HG03060 (cell line): ENCODE measurements around the gene L3MBTL2.
"Not testable (repeated sequence)": the region's sequence is repeated elsewhere in the genome, so short reads cannot be mapped to it uniquely, and the experiment has no call there.

Experiments used
- ATAC-seq: cut with Tn5 transposase; IDR thresholded peaks from one replicate; pipeline ENCODE4 v1.9.1; 2021; ENCODE audit warnings: low read depth, moderate number of reproducible peaks; ENCODE audit not compliant: unreplicated experiment

Gene L3MBTL2

GRCh38 chr22:41239443-41240128 lies 34.5 kb downstream of the L3MBTL2 start:
- ATAC-seq = no peak

DNA sequence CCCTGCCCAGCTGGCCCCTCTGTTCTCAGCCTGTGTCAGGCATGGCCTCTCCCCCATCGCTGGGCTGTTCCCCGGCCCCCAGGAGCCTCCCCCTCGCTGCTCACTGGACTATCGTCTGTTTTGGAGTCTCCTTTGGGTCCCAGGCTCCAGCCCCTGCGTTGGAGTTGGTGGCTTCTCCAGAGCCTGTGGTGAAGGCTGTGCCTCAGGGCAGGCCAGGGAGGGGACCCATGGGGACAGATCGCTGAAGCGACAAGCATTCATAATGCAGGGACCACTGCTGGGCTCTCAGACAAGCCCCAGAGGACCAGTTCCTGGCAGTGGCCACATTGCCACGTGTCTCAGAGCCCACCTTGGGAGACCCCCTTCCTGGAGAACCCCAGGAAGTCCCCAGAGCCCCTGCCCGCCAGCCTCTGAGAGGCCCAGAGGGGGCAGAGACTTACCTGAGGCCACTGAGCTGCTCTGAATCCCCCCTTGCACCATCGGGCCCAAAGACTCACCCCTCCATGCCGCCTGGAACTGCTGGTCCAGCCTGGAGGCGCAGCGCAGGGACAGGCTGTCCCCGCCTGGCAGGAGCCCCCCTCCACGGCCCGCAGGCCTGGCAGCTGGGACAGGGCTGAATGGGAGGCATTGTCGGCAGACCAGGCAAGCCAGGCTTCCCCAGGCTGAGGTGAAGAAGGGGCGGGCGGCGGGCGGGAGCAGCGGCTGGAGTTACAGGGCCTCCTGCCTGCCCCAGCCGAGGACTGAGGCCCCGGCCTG lies 35.4 kb downstream of the L3MBTL2 start, which contains the start of gene CHADL:
TSS of gene CHADL (minus strand) at position 555 of the 756 bp plus-strand sequence. CDS start at position 505, 50 bp downstream.
- no peak for ATAC-seq

- ATAC-seq = no peak
Observed at GRCh38 chr22:41241133-41241676, 36.1 kb downstream of the L3MBTL2 start.

- ATAC-seq = no peak
Observed at GRCh38 chr22:41242396-41243117, 37.4 kb downstream of the L3MBTL2 start.

DNA sequence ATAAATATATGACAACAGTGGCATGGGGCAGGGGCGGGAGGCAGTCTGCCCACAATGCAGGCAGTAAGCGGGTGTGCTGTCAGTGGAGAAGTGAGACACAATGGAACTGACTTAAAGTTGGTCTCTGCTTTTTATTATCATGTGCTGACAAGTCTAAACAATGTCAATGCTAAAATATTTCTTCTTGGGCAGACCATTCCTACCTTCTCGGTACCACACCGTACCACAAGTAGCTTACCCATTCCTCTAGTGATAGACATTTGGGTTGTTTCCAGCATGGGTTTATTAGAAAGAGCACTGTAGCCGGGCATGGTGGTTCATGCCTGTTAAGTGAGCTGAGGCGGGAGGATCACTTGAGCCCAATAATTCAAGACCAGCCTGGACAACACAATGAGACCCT lies 38.2 kb downstream of the L3MBTL2 start:
- ATAC-seq = no peak

GRCh38 chr22:41245917-41246499 lies 40.9 kb downstream of the L3MBTL2 start:
- no peak for ATAC-seq

DNA sequence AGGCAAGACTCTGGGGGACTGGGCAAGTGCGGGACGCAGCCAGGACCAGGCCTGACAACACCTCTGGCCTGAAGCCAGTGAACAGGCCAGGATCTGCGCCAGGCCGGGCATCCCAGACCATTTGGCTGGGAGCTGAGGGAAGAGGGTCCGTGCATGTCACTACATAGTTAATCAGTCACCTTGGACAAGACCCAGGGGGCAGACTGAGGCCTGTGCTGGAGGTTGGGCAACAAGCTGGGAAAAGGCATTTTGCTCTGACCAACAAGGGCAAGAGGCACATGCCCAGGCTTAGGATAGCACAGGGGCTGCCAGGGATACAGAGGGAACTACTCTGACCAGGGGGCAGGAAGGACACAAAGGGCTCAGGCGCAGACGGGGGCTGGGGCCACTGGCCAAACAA lies 42.6 kb downstream of the L3MBTL2 start:
- no peak for ATAC-seq

DNA sequence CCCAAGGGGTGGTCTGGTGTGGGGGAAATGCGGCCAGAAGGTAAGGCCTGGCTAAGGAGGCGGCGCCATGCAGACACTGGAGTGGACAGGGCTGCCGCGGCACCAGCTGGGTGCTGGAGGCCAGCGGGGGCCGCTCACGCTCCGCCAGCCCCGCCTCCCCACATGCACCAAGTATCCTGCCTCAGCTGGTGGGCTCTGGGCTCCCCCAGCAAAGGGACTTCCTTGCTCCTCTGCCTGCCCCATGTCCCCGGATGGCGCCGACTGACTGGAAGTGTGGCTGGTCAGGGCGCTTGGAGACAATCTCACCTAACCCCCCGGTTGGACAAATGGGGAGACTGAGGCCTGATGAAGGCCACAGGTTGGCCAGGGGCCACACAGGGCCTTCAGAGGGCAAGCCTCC lies 43.2 kb downstream of the L3MBTL2 start:
- ATAC-seq = no peak

DNA sequence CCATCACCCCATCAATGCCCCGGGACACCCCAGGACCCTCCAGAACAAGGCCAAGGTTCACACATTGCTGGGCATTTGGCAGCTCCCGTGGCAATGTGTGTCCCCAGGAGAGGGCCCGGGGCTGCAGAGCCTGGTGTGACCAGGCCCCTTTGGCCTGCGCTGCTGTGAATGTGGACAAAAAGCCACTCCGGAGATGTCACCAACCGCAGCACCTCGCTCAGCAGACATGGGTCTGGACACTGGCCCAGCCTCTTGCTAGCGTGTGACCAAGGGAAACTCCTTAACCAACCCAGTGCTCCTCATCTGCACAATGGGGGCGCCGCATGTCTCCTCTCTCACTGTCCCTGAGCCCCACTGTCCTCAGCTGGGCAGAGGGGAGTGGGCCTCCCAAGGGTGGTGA lies 43.6 kb downstream of the L3MBTL2 start:
- no peak for ATAC-seq

DNA sequence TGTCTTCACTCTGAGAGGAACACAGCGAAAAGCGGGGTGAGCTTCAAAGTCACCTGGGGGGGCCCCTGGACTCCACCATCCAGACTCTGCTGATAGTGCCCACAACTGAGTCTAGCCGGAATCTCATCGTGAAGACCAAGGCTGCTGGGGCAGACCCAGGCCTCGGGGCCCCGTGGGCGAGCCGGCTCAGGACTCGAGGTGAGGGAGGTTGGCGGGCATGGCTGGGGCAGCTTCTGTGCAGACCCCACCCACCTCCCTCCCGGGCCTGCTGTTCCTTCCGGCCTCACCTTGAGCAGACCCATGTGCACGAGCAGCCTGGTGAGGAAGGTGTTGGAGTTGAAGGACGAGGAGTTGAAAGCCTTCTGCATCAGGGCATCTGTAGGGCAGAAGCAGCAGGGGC lies 44.3 kb downstream of the L3MBTL2 start:
- no peak for ATAC-seq

DNA sequence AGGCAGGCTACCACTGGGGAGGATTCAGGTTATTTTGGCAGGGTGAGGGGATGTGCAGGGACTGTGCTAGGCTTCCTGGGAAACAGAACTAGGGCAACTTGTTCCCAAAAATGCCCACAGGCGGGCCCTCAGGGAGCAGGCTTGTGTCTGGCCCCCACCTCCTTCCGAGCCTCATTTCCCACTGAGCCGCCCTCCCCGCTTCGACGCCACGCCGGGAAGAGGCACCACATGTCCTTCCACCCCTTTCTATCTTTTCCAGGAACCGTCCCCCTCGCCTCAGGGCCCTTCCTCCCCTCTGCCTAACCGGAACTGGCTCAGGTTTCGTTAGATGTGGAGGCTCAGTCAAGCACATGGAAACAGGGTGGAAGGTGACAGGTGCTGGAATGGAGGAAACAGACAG lies 45.0 kb downstream of the L3MBTL2 start:
- ATAC-seq = no peak

DNA sequence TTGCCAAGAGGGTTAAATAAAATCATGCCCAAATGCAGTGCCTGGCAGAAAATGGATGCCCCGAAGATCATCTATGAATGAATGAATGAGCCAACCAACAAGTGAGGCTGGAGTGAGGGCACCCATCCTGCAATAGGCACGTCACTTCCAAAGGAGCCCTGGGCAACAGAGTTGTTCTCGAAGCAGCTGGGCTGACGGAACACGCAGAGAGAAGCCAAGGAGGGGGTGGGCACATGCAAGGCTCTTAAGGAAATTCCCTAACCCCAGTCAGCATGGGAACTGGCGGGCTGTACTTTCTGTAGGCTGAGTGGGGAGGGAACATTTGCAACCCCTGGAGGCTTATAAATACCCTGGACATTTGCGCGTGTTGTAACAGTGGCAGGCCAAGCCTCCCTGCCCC lies 47.3 kb downstream of the L3MBTL2 start:
- no peak for ATAC-seq

DNA sequence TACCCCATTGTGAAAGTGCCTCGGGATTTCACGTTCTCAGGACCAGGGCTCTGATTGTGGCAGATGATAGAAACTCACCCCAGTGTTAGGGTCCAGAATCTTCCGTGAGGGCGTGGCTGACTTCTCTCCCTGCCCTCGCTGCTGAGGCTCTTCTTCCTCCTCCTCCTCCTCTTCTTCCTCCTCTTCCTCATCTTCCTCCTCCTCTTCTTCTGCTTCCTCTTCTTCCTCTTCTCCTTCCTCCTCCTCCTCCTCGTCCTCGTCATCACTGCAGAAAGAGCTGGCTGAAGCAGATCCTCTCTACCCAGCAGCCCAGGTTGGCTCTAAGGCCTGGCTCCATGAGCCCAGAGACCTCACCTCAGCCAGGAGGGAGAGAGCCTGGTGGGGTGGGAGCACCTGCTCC lies 49.1 kb downstream of the L3MBTL2 start:
- no peak for ATAC-seq

GRCh38 chr22:41256254-41257253 lies 51.4 kb downstream of the L3MBTL2 start:
- ATAC-seq = no peak

DNA sequence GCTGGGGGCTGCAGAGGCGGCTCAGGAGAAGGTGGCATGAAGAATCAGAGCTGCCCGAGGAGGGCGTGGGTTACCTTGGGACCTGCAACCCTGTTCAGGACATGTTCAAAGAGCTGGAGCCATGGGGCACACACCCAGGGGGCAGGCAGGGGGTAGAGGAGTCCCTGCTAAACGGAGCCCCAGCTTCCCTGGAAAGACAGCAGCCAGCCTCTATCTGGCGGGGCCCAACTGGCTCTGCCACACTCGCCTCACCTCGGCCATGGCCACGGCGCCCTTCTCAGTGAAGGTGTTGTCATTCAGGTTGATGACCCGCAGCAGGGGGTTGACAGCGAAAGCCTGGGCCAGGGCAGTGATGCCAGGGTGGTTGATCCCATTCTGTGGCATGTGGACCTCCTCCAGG lies 52.6 kb downstream of the L3MBTL2 start:
- ATAC-seq = no peak

DNA sequence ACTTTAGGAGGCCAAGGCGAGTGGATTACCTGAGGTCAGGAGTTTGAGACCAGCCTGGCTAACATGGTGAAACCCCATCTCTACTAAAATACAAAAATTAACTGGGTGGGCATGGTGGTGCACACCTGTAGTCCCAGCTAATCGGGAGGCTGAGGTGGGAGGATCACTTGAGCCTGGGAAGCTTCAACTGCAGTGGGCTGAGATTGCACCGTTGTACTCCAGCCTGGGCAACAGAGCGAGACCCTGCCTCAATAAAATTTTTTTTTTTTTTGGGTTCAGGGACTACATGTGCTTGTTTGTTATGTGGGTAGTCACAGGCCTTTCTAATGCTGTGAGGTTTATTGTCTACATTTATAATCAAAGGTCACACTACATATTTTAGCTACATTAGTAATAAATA lies 54.6 kb downstream of the L3MBTL2 start:
- ATAC-seq = not testable (repeated sequence)

DNA sequence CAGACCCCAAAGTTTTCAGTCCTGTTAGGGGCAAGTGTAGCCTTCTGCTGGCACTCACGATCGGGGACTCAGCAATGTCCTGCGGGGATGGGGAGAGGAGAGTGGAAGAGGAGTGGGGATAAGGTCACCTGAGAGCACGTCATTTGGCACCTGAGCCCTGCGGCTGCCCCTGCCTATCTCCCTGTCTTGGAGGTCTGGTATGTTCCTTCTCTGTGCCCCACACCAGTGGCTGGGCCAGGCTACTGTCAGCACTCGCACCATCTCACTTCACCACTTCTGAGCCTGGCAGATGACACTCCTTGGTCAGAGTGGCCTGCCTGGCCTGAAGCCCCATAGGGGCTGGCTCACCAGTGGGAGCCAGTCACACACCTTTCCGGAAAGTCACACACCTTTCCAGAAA lies 55.8 kb downstream of the L3MBTL2 start:
- no peak for ATAC-seq

DNA sequence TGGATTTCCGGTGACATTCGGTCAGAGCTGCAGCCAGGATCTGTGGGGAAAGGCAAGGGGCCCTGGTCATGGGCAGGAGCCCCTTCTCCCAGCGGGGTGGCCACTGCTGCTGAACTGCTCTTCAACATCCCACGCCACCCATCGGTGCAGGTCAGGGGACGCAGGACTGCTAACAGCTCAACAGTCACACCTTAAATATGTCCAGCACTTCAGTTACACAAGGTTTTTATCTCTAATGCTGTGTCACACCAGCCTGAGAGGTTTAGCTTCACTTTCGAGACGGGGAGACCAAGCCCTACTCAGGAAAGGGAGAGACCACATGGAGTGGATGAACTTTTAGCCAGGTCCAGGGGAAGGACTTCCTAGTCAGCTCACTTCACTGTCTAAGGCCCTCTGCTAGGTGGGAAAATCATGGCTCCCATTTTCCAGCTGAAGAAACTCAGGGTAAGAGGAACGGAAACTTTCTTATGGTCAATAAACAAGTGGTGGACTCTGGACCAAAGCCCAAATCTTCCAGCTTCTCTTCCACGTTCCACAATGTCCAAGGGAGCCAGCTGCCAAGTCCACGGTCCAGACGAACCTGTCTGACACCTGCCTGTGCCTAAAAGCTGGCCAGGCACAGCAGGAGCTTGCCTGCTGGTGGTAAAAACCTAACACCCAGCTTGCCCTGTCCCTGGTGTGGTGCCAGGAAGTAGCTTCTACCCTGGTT lies 56.6 kb downstream of the L3MBTL2 start:
- no peak for ATAC-seq

GRCh38 chr22:41262250-41262765 lies 57.2 kb downstream of the L3MBTL2 start:
- ATAC-seq = no peak
